Measurements from ENCODE around the gene PADI1.

PADI1 gene

DNA sequence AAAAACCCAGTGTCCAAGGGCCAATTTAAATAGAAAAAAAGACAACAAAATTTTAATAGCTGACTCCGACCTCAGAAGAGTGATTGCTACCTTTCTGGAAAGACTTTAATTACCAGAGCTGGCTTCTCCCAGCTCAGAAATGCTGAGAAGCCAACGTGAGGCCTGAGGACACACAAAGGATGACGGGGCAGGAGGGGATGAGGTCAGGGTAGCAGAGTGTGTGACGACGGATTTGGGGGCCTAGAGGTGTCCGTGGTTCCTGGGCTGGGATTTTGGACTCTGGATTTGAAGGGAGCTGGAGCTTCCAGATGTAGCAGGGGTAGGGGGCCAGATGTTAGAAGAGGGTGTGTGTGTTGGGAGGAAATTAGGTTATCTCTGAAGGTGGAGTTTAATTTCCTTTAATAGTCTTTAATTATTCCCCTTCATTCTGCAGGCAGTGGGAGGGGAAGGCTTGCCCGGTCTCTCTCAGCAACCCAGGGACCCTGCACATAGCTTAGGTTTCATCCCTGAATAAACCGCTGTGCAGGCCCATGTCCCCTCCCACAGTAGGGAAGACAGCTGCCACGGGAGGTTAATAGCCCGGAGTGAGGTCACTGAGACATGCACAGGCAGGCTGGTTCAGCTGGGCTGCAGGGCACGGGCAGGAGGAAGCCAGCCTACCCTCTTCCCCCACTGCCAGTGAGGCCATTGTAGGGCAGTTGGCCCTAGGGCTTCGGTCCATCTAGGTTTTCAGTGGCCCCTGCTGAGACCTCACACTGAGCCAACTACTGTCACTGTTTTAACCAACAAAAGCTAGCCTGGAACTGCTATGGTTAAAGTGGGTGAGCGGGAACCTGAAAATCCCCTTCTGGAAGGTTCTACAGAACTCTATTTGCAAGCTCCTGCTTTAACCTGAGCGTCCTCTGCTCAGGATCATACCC, 40.2 kb downstream of the PADI1 start:
- no peak for DNase-seq (ENCODE audit: low spot score)

DNA sequence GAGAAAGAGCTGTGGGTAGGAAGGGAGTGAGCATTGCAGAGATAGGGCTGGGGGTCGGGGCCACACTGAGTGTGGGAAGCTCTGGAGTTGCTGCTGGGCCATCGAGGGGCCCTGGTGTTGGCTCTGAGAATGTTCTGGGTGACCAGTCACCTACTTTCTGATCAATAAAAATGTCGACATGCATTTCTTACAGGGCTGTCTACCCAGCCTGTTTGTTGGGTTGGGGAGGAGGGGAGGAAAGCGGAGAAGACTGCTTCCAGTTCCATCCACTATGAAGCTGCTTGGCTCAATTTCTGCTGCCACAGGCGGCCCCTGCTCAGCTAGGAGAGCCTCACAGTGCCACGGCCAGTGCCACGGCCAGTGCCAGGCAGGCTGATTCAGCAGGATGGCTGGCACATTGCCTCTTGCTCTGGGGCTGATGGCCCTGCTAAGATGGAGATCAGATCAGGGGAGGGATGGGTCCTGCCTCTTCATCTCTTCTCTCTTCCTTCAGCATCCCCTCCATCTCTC, 40.9 kb downstream of the PADI1 start:
- DNase-seq (ENCODE audit: low spot score): no peak

DNA sequence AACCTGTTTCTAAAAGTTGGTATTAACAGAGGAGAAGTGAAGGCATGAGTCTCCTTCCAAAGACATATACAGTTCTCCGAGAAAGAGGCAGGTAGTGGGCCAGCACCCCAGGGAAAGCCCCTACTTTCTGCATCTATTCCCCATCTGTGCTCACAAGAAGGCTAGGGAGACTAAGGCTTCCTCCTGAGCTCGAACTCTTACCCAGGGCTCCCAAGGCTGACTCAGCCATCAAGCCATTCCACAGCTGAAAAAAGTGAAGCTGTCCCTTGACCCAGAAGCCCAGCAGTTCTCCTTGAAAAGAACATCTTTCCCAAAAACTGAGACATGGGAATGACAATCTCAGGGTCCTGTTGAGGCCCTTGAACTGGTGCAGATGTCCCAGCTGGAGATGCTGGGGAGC, 42.0 kb downstream of the PADI1 start:
- DNase-seq (ENCODE audit: low spot score): no peak

DNA sequence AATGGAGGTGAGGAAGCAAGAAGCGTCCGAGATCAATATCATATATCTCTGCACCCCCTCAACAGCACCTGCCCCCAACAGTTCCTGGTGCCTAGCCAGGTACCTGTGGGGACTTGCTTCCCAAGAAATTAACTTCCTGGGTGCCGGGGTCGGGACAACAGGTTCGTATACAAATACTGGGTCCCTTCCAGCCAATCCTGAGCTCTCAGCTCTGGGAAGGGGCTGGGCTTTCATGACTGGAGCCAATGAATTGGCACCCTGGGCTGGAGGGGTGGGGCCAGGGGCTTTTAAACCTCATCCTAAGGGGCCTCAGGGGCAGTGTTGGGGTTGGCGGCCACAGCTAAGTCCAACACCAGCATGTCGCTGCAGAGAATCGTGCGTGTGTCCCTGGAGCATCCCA, 43.9 kb downstream of the PADI1 start, which contains the start of gene PADI3:
TSS of gene PADI3 (plus strand) at position 318 of the 400 bp plus-strand sequence. CDS start at position 358, 40 bp downstream.
- no peak for DNase-seq (ENCODE audit: low spot score)

DNA sequence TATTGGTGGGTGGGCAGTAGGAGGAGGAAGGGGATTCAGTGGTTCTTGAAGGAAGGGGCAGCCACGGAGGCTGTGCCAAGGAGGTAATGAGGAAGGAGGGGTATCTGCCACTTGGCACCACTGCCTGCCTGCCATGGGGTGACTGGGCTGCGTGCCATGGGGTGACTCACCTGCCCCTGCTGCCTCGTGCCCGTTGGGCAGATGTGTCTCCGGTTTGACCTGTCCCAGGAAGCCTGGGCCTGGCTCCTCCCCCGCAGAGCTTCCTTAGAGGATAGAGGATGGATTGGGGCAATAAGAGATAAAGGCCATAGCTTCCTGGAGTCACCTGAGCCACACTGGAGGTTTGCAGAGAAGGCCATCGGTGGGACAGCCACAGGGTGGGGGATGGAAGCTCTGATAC, 45.7 kb downstream of the PADI1 start:
- no peak for DNase-seq (ENCODE audit: low spot score)

DNA sequence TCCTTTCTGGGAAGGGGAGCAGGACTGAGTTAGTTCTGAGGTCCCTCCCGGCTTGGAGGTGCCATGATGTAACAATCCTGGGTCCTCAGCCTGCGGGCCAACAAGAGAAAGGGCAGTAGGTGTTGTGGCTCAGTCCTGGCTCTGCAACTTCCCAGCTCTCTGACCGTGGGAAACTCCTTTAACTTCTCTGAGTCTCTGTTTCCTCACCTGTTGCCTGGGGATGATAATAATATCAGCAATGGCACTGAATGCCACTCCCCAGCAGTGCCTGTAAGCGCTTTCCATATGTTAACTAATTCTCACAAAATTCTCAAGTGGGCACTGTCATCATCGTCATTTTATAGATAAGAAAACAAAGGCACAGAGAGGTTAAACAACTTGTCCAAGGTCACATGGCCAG, 46.3 kb downstream of the PADI1 start:
- DNase-seq (ENCODE audit: low spot score): no peak

DNA sequence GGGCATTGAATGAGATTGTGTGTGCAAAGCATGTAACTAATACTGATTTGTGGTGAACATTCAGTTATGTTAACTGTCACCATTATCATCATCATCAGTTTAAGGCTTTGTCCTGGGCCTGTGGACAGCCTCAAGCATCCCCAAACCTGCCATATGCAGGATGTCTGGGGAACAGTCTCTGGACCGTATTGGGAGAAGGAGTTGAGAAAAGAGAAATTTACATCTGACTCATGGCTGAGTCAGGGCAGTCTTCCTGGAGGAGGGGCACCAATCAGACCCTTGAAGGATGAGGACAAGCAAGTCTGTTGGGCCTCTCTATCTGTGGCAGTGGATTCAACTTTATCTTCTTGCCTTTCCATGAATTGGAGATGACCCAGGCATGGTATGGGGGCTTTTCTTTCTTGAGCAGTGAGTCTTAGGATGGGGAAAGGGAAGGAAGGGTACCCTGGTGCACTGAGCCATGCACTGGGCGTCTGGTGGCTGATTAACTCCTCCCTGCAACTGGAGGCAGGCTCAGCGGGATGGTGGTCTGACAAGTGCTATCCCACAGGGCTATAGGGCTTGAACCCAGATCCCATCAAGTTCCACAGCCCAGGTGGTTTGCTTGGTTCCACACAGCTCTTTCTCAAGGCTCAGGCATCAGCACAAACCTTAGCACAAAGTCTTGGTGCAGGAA, 46.9 kb downstream of the PADI1 start:
- DNase-seq (ENCODE audit: low spot score): no peak

DNA sequence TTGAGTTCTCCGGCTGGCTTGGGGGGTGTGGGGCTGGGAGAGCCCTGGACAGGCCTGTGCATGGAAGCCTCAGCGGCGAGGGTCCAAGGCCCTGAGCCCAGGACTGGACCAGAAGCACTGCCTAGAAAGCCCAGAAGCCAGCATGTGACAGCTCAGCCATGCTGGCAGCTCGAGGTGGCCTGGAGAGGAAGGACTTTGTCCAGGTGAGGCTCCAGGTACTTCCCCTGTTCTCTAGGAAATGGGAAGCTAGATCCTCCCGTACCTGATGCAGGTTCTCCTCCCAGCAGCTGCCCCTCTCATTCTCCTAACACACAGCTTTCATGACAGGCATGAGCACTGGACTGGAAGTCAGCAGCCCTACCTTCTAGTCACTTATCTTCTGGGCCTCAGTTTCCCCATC, 50.4 kb downstream of the PADI1 start:
- no peak for DNase-seq (ENCODE audit: low spot score)

DNA sequence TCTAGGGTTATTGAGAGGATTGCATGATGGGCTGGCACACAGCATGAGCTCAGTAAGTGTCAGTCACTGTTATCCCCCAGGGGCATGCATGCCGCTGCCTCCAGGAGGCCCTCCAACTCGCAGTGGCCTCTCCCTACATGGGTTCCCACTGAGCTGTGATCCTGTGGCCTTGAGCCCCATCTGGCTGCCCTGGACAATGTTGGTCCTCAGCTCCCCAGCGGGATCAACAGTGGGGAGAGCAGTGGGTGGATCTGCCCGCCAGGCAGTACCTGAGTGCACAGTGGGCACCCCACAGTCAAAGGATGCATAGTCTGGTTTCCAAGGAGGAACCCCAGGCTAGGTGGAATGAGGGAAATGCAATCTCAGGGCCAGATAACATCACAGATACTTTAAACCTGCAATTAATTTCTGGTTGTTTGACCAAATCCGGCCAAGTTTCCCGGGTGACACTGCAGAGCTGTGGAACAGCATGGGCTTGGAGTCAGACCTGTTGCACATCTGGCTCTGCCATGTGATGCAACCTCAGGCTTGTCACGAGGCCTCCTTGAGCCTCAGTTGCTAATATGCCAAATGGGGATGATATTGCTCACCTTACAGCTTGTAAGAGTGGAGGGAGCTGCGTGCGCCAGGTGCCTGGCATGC, 53.3 kb downstream of the PADI1 start:
- DNase-seq (ENCODE audit: low spot score): no peak

DNA sequence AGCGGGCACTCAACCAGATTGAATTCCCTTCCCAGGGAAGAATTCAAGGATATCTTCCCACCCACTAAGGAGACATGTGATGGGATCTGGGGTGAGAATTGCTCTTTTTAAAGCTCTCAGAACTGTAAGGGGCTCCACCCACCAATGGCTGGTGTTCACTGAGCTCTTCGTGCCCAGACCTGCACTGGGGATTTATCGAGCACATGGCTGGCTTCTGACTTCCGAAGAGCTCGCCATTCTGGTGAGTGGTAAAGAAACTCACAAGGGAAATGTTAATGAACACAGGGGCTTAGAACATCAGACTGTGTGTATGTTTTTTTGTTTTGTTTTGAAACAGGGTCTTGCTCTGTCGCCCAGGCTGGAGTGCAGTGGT, 53.8 kb downstream of the PADI1 start:
- DNase-seq (ENCODE audit: low spot score): no peak

DNA sequence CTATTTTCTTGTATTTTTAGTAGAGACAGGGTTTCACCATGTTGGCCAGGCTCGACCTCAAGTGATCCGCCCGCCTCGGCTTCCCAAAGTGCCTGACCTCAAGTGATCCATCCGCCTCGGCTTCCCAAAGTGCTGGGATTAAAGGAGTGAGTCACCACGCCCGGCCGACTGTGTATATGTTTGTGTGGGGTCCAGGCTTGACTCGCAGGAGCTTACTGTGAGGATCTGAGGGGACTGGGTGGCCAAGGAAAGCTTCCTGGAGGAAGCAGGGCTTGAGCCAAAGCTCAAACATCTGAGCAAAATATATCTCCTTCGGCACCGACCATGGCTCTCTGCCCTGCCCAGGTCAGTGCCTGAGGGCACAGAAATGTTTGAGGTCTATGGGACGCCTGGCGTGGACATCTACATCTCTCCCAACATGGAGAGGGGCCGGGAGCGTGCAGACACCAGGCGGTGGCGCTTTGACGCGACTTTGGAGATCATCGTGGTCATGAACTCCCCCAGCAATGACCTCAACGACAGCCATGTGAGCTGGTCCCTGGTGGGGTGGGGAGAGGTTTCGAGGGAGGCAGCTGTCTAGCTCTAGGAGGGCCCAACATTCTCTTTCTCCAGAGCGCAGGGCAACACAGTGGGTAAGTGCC, 54.4 kb downstream of the PADI1 start:
- no peak for DNase-seq (ENCODE audit: low spot score)

DNA sequence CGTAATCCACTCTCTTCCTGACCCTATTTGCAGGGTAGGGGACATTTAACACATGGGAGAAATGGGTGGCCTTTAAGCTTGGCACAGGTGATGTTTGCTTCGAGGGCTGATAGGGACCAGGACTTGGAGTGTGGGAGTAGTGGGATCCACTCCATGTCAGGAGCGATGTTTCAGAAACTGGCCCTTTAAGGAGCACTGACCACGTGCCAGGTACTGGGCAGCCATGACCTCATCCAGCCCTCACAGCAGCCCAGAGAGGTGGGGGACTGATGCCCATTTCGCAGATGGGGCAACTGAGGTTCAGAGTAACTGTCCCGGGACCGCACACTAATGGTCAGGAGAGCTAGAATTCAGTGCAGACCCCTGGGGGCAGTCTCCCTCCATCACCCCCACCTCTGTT, 55.3 kb downstream of the PADI1 start:
- no peak for DNase-seq (ENCODE audit: low spot score)

DNA sequence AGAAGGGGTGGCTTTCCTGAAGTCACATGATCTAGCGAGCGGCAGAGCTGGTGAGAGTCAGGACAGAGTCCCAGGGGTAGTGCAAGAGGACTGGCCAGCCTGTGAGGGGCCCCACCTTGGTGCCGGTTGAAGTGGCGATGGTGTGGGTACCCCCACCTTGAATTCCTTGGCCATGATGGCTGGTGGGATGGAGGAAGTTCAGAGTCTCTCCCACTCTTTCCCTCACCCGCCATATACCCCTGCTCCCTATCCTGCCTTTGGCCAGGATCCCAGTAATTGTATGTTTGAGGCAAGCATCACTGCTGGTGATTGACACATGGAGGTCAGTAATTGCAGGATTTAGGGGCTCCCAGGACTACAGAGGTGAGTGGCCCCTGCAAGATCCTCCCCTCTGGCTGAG, 55.8 kb downstream of the PADI1 start:
- DNase-seq (ENCODE audit: low spot score): no peak

DNA sequence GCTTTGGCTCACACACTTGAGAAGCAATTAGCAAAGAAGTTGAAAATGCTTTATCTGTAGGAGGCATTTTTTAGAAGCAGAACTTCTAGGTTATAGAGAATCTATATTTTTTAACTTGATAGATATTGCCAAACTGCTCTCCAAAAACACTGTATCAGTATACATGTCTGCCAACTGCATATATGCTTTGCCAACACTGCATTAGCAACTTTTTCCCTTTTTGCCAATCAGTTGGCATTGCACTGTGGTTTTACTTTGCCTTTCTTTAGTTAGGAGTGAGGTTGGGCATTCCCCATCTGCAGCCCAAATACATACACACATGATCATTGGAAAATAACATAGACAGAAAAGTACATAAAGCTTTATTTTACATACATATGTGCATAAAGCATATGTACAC, 59.0 kb downstream of the PADI1 start:
- no peak for DNase-seq (ENCODE audit: low spot score)

DNA sequence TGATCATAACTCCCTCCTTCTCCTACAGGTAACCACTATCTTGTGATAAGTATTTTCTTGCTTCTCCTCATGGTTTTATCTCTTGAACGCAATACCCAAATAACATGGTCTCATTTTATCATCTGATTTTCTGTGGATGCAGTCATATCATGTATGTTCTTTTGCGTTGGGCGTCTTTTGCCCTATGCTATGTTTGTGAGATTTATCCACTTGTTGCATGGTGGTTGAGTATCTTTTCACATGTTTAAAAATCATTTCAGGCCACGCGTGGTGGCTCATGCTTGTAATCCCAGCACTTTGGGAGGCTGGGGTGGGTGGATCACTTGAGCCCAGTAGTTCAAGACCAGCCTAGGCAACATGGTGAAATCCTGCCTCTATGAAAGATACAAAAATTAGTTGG, 59.5 kb downstream of the PADI1 start:
- no peak for DNase-seq (ENCODE audit: low spot score)

DNA sequence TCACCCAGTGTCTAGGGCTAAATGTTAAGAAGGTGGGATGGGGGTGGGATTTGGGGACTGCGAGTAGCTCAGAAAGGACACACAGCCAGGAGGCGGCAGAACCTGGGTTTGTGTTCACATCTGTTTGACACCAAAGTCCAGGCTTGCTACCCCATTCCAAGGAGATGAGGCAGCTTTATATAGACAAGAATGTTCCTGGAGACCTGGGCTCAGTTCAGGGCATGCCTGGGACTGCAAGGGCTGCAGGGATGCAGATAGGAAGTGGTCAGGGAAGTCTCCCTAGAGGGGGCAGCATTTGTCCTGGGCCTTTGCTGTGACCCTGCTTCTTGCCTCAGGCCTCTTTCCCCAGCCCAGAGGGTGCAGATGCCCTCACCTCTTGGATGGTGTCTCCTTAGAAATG, 60.2 kb downstream of the PADI1 start:
- no peak for DNase-seq (ENCODE audit: low spot score)

DNA sequence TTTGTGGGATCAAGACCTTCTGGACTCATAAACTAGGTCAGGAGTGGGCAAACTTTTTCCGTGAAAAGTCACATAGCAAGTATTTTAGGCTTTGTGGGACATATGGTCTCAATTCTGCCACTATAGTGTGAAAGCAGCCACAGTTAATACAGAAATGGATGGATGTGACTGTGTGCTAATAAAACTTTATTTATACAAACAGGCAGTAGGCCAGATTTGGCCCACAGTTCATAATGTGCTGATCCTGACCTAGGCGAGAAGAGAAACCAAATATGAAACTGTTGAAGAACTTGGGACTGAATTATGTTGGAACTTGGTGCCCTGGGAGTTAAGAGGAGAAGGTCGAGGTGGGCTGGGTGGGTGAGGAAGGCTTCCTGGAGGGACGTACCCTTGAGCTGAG, 61.0 kb downstream of the PADI1 start:
- DNase-seq (ENCODE audit: low spot score): no peak

DNA sequence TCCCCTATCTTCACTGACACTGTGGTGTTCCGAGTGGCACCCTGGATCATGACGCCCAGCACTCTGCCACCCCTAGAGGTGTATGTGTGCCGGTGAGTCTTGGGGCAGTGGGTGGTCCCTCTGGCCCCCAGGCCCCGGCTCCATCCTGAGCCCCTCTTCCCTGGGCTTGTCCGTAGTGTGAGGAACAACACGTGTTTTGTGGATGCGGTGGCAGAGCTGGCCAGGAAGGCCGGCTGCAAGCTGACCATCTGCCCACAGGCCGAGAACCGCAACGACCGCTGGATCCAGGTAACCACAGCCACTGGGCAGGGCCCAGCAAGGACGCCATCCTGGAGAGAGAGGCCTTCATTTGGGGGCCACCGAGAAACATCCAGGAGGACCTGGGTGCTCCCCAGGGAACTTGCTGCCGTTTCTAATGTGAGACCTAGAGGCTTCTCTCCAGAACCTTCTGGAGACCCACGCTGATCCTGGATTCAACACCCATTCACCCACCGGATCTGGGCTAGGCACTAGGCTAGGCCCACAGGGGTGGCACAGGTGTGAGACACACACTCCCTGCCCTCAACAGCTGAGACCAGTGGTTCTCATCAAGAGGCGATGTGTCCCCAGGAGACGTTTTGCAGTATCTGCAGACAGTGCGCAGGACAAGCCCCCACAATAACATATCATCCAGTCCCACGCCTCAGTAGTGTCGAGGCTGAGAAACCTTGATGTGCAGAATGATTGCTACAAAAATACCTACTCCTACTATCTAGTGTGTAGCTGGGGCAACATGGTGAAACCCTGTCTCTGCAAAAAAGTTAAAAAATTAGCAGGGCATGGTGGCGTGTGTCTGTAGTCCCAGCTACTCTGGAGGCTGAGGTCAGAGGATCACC, 66.2 kb downstream of the PADI1 start:
- DNase-seq (ENCODE audit: low spot score): no peak

DNA sequence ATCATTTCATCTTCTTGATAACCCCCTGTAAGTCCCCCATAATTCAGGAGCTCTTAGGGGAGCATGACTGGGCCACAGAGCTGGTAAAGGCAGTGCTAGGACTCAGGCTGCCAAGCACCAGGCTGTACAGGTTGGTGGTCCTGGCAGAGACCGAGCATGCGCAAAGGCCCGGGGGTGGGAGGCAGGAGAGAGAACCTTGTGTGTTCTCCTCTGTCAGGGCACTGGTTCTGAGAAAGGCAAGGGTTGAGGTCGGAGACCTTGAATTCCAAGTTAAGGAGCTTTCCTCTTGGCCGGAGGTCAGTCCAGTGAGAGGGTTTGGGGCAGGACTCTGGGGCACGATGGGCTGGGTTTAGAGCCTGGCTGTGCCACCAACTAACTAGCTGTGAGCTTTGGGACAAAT, 67.1 kb downstream of the PADI1 start:
- DNase-seq (ENCODE audit: low spot score): no peak

DNA sequence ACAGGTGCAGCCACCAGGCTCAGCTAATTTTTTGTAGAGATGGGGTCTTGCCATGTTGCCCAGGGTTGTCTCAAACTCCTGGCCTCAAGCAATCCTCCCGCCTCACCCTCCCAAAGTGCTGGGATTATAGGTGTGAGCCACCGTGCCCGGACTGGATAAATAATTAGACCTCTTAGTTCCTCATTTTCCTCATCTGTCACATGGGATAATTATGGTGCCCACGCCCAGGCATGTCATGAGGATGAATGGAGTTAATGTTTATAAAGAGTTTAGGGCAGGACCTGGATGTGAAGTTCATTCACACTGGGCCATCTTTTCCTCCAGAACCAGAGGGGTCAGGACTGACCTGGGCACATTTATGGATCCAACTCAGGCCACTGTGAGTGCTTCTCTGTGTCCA, 67.7 kb downstream of the PADI1 start:
- DNase-seq (ENCODE audit: low spot score): no peak

DNA sequence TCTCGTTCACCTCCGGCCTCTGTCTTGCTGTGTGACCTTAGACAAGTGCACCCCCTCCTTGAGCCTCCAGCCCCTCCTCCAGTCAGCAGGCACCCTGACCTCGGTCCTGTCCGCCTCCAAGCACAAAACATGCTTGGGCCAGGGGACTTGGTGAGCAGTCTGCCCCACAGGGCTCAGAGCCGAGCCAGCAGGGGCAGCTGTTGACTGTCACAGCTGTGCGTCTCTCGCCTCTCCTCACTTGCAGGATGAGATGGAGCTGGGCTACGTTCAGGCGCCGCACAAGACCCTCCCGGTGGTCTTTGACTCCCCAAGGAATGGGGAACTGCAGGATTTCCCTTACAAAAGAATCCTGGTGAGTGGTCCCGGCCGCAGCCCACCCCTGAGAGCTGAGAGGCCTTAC, 68.2 kb downstream of the PADI1 start:
- DNase-seq (ENCODE audit: low spot score): no peak
